ENCODE results near the gene BID. TPM values are rescaled to one million over a fixed set of nuclear protein-coding genes. Genes with fewer than 3 reads are reported as not detected.

The BID gene
- total RNA-seq, 2 donors from 2014 or later: 4.0 to 9.3 TPM

GRCh38 chr22:17749605-17750395 lies 24.5 kb downstream of the BID start:
- no peak overlapping the region for H3K27ac ChIP-seq
- H3K36me3 ChIP-seq (replicated peaks in 1 of 2; ENCODE audit: insufficient read depth in 1 of 2, low read depth in 2 of 2): no peaks in the 10 kb centered on the region
- no peak for DNase-seq
- TF ChIP-seq CTCF (IDR thresholded peaks at IDR 0.05) (no peak), POLR2A (IDR thresholded peaks at IDR 0.05) (no peak)
- intact Hi-C loops (cut with DNase I): no loop called here
- no peak overlapping the region for H3K4me3 ChIP-seq
- H3K4me1 ChIP-seq: no peaks in the 10 kb centered on the region
- H3K9me3 ChIP-seq: no peaks in the 10 kb centered on the region
- H3K27me3 ChIP-seq: no peaks in the 10 kb centered on the region
- WGBS, 2 donors: 86 to 89% methylated on average over 26 to 35 of the region's 35 CpGs
- no peak for ATAC-seq

GRCh38 chr22:17748555-17749353 lies 25.5 kb downstream of the BID start:
- no peak overlapping the region for H3K27ac ChIP-seq
- WGBS, 2 donors: 79 to 90% methylated on average over 33 to 39 of the region's 40 CpGs
- intact Hi-C loops (cut with DNase I): no loop called here
- H3K4me1 ChIP-seq: no peaks in the 10 kb centered on the region
- no peak for ATAC-seq
- no peak for TF ChIP-seq POLR2A (IDR thresholded peaks at IDR 0.05)
- TF ChIP-seq CTCF (IDR thresholded peaks at IDR 0.05): no peak
- no peak for DNase-seq
- H3K36me3 ChIP-seq (replicated peaks in 1 of 2; ENCODE audit: insufficient read depth in 1 of 2, low read depth in 2 of 2): no peaks in the 10 kb centered on the region
- no peak overlapping the region for H3K4me3 ChIP-seq
- H3K9me3 ChIP-seq: no peaks in the 10 kb centered on the region
- no peaks in the 10 kb centered on the region for H3K27me3 ChIP-seq

GRCh38 chr22:17746916-17747315 lies 27.4 kb downstream of the BID start:
- 95 to 97% methylated on average over 10 of the region's 10 CpGs for WGBS, 2 donors
- TF ChIP-seq POLR2A (IDR thresholded peaks at IDR 0.05) (no peak), CTCF (IDR thresholded peaks at IDR 0.05) (no peak)
- DNase-seq (no peak), ATAC-seq (no peak)
- no peak overlapping the region for H3K4me3 ChIP-seq
- no peaks in the 10 kb centered on the region for H3K9me3 ChIP-seq
- no peak overlapping the region for H3K27ac ChIP-seq
- H3K36me3 ChIP-seq (replicated peaks in 1 of 2; ENCODE audit: insufficient read depth in 1 of 2, low read depth in 2 of 2): no peaks in the 10 kb centered on the region
- no peaks in the 10 kb centered on the region for H3K4me1 ChIP-seq
- intact Hi-C loops (cut with DNase I): no loop called here
- no peaks in the 10 kb centered on the region for H3K27me3 ChIP-seq

GRCh38 chr22:17744430-17744829 lies 29.8 kb downstream of the BID start:
- intact Hi-C loops (cut with DNase I): no loop called here
- H3K27me3 ChIP-seq: no peaks in the 10 kb centered on the region
- WGBS, 2 donors: 76 to 89% methylated on average over 7 of the region's 7 CpGs
- DNase-seq: no peak
- no peaks in the 10 kb centered on the region for H3K36me3 ChIP-seq (replicated peaks in 1 of 2; ENCODE audit: insufficient read depth in 1 of 2, low read depth in 2 of 2)
- no peak for TF ChIP-seq CTCF (IDR thresholded peaks at IDR 0.05)
- TF ChIP-seq POLR2A (IDR thresholded peaks at IDR 0.05): no peak
- H3K4me1 ChIP-seq: no peaks in the 10 kb centered on the region
- ATAC-seq: no peak
- no peaks in the 10 kb centered on the region for H3K9me3 ChIP-seq
- H3K27ac ChIP-seq: no peak overlapping the region
- no peak overlapping the region for H3K4me3 ChIP-seq
